ENCODE measurements around the gene WDR27.

Gene WDR27

GRCh38 chr6:169427856-169428255 lies 274.0 kb downstream of the WDR27 start:
- Histone ChIP-seq H3K79me2 (ENCODE audit: insufficient read depth, low read length) (no peaks in the 10 kb centered on the region), H3K4me1 (ENCODE audit: insufficient read depth, low read length) (no peaks in the 10 kb centered on the region), H3K4me2 (ENCODE audit: insufficient read depth, low read length) (no peak overlapping the region), H3K4me3 (ENCODE audit: low read depth in 1 of 2, low read length in 2 of 2) (no peak overlapping the region), H3K27me3 (ENCODE audit: insufficient read depth, low read length, poor library complexity) (no peaks in the 10 kb centered on the region), H3K9ac (ENCODE audit: low read depth, low read length) (no peak overlapping the region), H3K27ac (ENCODE audit: low read length) (no peak overlapping the region), H3K36me3 (ENCODE audit: insufficient read depth, low read length) (no peaks in the 10 kb centered on the region), H3K9me3 (ENCODE audit: insufficient read depth, low read length, severe bottlenecking) (peaks cover 20% of the 10 kb centered on the region), H2AFZ (ENCODE audit: low read depth, low read length) (no peak overlapping the region), H4K20me1 (ENCODE audit: insufficient read depth, low read length) (no peaks in the 10 kb centered on the region)
- no peak for ATAC-seq (ENCODE audit: insufficient read depth, low read depth)
- DNase-seq: no peak
- TF ChIP-seq EZH2 (IDR thresholded peaks at IDR 0.05; ENCODE audit: borderline replicate concordance, low read depth, low read length, severe bottlenecking) (no peak), CTCF (IDR thresholded peaks at IDR 0.05; ENCODE audit: borderline replicate concordance, extremely low read depth, low read length, poor library complexity, severe bottlenecking) (no peak)

- no peaks in the 10 kb centered on the region for H3K36me3 ChIP-seq (ENCODE audit: insufficient read depth, low read length)
- ATAC-seq (ENCODE audit: insufficient read depth, low read depth): no peak
Observed at GRCh38 chr6:169426611-169427010, 275.2 kb downstream of the WDR27 start.

GRCh38 chr6:169425628-169426370 lies 276.0 kb downstream of the WDR27 start:
- Histone ChIP-seq H3K79me2 (ENCODE audit: insufficient read depth, low read length) (no peaks in the 10 kb centered on the region), H3K4me2 (ENCODE audit: insufficient read depth, low read length) (no peak overlapping the region), H3K9me3 (ENCODE audit: insufficient read depth, low read length, severe bottlenecking) (peaks cover 11% of the 10 kb centered on the region), H4K20me1 (ENCODE audit: insufficient read depth, low read length) (no peaks in the 10 kb centered on the region), H3K9ac (ENCODE audit: low read depth, low read length) (no peak overlapping the region), H3K36me3 (ENCODE audit: insufficient read depth, low read length) (no peaks in the 10 kb centered on the region), H3K4me3 (ENCODE audit: low read depth in 1 of 2, low read length in 2 of 2) (no peak overlapping the region), H2AFZ (ENCODE audit: low read depth, low read length) (no peak overlapping the region), H3K27ac (ENCODE audit: low read length) (no peak overlapping the region), H3K27me3 (ENCODE audit: insufficient read depth, low read length, poor library complexity) (no peaks in the 10 kb centered on the region), H3K4me1 (ENCODE audit: insufficient read depth, low read length) (no peaks in the 10 kb centered on the region)
- ATAC-seq (ENCODE audit: insufficient read depth, low read depth): no peak
- TF ChIP-seq EZH2 (IDR thresholded peaks at IDR 0.05; ENCODE audit: borderline replicate concordance, low read depth, low read length, severe bottlenecking) (no peak), CTCF (IDR thresholded peaks at IDR 0.05; ENCODE audit: borderline replicate concordance, extremely low read depth, low read length, poor library complexity, severe bottlenecking) (no peak)
- no peak for DNase-seq

More at GRCh38 chr6:169426611-169427010, 275.2 kb downstream of the WDR27 start:
- no peak overlapping the region for H2AFZ ChIP-seq (ENCODE audit: low read depth, low read length)
- no peak overlapping the region for H3K4me3 ChIP-seq (ENCODE audit: low read depth in 1 of 2, low read length in 2 of 2)
- no peak overlapping the region for H3K4me2 ChIP-seq (ENCODE audit: insufficient read depth, low read length)
- no peak overlapping the region for H3K9ac ChIP-seq (ENCODE audit: low read depth, low read length)
- no peaks in the 10 kb centered on the region for H4K20me1 ChIP-seq (ENCODE audit: insufficient read depth, low read length)
- H3K4me1 ChIP-seq (ENCODE audit: insufficient read depth, low read length): no peaks in the 10 kb centered on the region
- H3K27me3 ChIP-seq (ENCODE audit: insufficient read depth, low read length, poor library complexity): no peaks in the 10 kb centered on the region
- H3K27ac ChIP-seq (ENCODE audit: low read length): no peak overlapping the region
- H3K9me3 ChIP-seq (ENCODE audit: insufficient read depth, low read length, severe bottlenecking): peaks cover 18% of the 10 kb centered on the region
- no peaks in the 10 kb centered on the region for H3K79me2 ChIP-seq (ENCODE audit: insufficient read depth, low read length)
- no peak for DNase-seq
- TF ChIP-seq EZH2 (IDR thresholded peaks at IDR 0.05; ENCODE audit: borderline replicate concordance, low read depth, low read length, severe bottlenecking): no peak
- no peak for TF ChIP-seq CTCF (IDR thresholded peaks at IDR 0.05; ENCODE audit: borderline replicate concordance, extremely low read depth, low read length, poor library complexity, severe bottlenecking)

Measured in DND-41 (cell line).